Measurements from ENCODE around the gene NHEJ1.

The NHEJ1 gene

GRCh38 chr2:219058541-219059374, 101.9 kb downstream of the NHEJ1 start:
- TF ChIP-seq CTCF (IDR thresholded peaks at IDR 0.05) = no peak

GRCh38 chr2:219057709-219058540, 102.7 kb downstream of the NHEJ1 start:
- TF ChIP-seq CTCF (IDR thresholded peaks at IDR 0.05) = peak; percentile 86

GRCh38 chr2:219056896-219057708, 103.5 kb downstream of the NHEJ1 start:
- TF ChIP-seq CTCF (IDR thresholded peaks at IDR 0.05) = no peak

GRCh38 chr2:219056176-219056895, 104.3 kb downstream of the NHEJ1 start:
- no peak for TF ChIP-seq CTCF (IDR thresholded peaks at IDR 0.05)

- no peak for TF ChIP-seq CTCF (IDR thresholded peaks at IDR 0.05)
Observed at GRCh38 chr2:219054956-219055903, 105.4 kb downstream of the NHEJ1 start.

GRCh38 chr2:219049282-219049681, 111.3 kb downstream of the NHEJ1 start:
- TF ChIP-seq CTCF (IDR thresholded peaks at IDR 0.05) = no peak

Data from LNCAP (cell line).